Adrenal gland (tissue), 5 donors: ENCODE data around the gene PNLIPRP2.

ENCODE experiments used
- CTCF ChIP-seq, 6 experiments: fragments of 450-650 bp in 4 of 6; fragments of 200-600 bp in 2 of 6; sonication (generic) in 1 of 6; IDR thresholded peaks; 1 replicate in 5 of 6; 2 replicates in 1 of 6; pipeline versions ENCODE4 v1.5.1 to v1.8.0; 2016 to 2021; ENCODE audit warnings: antibody characterized with exemption in 6 of 6, mild to moderate bottlenecking in 2 of 6, moderate library complexity in 1 of 6
- POLR2A ChIP-seq, 2 donors: fragments of 450-650 bp; IDR thresholded peaks; one replicate each; pipeline ENCODE4 v1.6.1; 2017; ENCODE audit warnings: antibody characterized with exemption in 2 of 2, mild to moderate bottlenecking in 2 of 2, moderate library complexity in 1 of 2
- donor health status: DM: no; HTN: no; CAD: no.

GRCh38 chr10:116630020-116630419, 9.3 kb downstream of the PNLIPRP2 start:
- TF ChIP-seq CTCF (IDR thresholded peaks at IDR 0.05) (no peak), POLR2A (IDR thresholded peaks at IDR 0.05) (no peak)
